K562 (cell line): ENCODE data around the gene GPX7. TPM values are rescaled to one million over a fixed set of nuclear protein-coding genes. Genes with fewer than 3 reads are reported as not detected.

ENCODE experiments used
- ZNF780A ChIP-seq: fragments of 250-450 bp; sonication (Bioruptor Pico); IDR thresholded peaks from 2 replicates; pipeline ENCODE4 v1.5.0; 2021; ENCODE audit warnings: mild to moderate bottlenecking
- polyA plus RNA-seq, 8 experiments: library from polyadenylated mRNA; depleted of rRNA in 4 of 8; stranded (reverse) in 5 of 8; unstranded in 3 of 8; fragments of >200 nt; fragmentation: Nextera tagmentation in 2 of 8; fragmentation: Illumina TruSeq in 1 of 8; extraction: Ambion mirVana in 2 of 8; extraction: Trizol in 1 of 8; gene quantifications; 2 replicates each; pipeline versions ENCODE4 v1.2.1 to v1.2.3, GENCODE V29; 2011 to 2014; ENCODE audit warnings: inconsistent platforms in 1 of 8, missing spikeins in 1 of 8
- total RNA-seq, 7 experiments: library from RNA; depleted of rRNA in 6 of 7; stranded (reverse); fragments of >200 nt in 6 of 7; fragmentation: Illumina TruSeq in 2 of 7; extraction: Trizol in 2 of 7; gene quantifications; 2 replicates each; pipeline versions ENCODE4 v1.2.1 to v1.2.3, GENCODE V29; 2011 to 2021; ENCODE audit warnings: low replicate concordance in 1 of 7
- TF ChIP-seq, protein P1 (sequence below): sonication (generic); formaldehyde crosslinking; IDR thresholded peaks from 2 replicates; pipeline ENCODE4 v1.8.0; 2022; ENCODE audit warnings: mild to moderate bottlenecking, missing genetic modification reagents
- TF ChIP-seq, protein P2 (sequence below), 3 experiments: fragments of 200-800 bp in 1 of 3; fragments of 250-450 bp in 1 of 3; fragments of 450-650 bp in 1 of 3; sonication (Bioruptor Pico) in 1 of 3; sonication (Bioruptor generic) in 1 of 3; formaldehyde crosslinking in 1 of 3; IDR thresholded peaks; 2 replicates each; pipeline versions ENCODE4 v1.6.1 to v1.8.0; 2016 to 2022; ENCODE audit warnings: mild to moderate bottlenecking in 2 of 3, missing genetic modification characterization in 2 of 3, missing compliant biosample characterization in 1 of 3, moderate library complexity in 1 of 3
- TF ChIP-seq, protein P3 (sequence below), 2 experiments: IDR thresholded peaks in 1 of 2; conservative IDR thresholded peaks in 1 of 2; 2 replicates each; pipeline ENCODE4 v1.6.1; 2016; ENCODE audit warnings: low read depth in 2 of 2, mild to moderate bottlenecking in 1 of 2, missing compliant biosample characterization in 1 of 2, missing genetic modification characterization in 1 of 2, moderate library complexity in 1 of 2

Gene GPX7
- total and polyA plus RNA-seq, 9 of the 15 experiments (the other 6 are each of a cell fraction or from before 2014, with no cell fraction given): 0.08 TPM; not detected in 8

DNA sequence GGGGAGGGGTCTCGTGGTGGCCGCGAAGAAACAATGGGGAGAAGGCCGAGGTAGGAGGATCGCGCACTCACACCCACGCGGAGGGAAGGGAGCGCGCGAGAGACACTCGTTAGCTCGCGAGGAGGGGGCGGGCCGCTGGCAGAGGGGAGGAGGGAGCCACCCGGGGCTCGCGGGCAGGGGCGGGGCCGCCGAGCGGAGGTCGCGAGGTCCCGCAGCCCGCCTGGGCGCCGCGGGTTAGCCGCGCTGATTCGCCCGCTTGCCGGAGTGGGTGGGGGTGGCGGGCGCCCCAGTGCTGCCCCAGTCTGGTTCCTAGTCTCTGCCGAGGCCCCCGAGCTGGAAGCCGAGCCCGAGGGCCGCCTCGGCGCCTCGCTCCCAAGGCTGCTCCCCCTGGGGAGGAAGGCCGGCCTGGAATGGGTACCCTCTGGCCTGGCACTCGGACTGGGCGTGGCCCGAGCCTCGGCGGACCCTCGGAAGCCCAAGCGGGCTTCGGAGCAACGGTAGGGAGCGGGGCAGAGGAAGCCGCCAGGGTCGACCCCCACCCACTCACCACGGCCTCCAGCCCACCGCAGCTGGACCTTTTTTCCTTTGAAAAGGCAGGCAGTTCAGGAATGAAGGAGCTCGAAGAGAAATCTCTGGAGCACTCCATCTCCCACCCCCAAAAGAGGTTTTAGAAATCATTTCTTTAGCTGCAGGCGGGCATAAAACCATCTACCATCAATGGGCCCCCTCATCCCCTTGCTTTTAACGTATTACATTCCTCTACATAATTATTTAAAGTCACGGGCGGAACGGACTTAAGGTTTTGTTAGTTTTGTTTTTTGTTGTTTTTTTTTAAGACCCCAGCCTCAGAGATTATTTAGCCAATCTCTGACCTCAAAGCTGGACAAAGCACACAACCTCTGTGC lies 48.6 kb upstream of the GPX7 start (continued):
- TF ChIP-seq, protein P1, sequence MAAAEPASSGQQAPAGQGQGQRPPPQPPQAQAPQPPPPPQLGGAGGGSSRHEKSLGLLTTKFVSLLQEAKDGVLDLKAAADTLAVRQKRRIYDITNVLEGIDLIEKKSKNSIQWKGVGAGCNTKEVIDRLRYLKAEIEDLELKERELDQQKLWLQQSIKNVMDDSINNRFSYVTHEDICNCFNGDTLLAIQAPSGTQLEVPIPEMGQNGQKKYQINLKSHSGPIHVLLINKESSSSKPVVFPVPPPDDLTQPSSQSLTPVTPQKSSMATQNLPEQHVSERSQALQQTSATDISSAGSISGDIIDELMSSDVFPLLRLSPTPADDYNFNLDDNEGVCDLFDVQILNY: no peak
- no peak for TF ChIP-seq ZNF780A (CRISPR knock-in tag)
- TF ChIP-seq, protein P2, sequence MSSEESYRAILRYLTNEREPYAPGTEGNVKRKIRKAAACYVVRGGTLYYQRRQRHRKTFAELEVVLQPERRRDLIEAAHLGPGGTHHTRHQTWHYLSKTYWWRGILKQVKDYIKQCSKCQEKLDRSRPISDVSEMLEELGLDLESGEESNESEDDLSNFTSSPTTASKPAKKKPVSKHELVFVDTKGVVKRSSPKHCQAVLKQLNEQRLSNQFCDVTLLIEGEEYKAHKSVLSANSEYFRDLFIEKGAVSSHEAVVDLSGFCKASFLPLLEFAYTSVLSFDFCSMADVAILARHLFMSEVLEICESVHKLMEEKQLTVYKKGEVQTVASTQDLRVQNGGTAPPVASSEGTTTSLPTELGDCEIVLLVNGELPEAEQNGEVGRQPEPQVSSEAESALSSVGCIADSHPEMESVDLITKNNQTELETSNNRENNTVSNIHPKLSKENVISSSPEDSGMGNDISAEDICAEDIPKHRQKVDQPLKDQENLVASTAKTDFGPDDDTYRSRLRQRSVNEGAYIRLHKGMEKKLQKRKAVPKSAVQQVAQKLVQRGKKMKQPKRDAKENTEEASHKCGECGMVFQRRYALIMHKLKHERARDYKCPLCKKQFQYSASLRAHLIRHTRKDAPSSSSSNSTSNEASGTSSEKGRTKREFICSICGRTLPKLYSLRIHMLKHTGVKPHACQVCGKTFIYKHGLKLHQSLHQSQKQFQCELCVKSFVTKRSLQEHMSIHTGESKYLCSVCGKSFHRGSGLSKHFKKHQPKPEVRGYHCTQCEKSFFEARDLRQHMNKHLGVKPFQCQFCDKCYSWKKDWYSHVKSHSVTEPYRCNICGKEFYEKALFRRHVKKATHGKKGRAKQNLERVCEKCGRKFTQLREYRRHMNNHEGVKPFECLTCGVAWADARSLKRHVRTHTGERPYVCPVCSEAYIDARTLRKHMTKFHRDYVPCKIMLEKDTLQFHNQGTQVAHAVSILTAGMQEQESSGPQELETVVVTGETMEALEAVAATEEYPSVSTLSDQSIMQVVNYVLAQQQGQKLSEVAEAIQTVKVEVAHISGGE (CRISPR knock-in tag; IDR thresholded peaks at IDR 0.05): no peak
- TF ChIP-seq, protein P3, sequence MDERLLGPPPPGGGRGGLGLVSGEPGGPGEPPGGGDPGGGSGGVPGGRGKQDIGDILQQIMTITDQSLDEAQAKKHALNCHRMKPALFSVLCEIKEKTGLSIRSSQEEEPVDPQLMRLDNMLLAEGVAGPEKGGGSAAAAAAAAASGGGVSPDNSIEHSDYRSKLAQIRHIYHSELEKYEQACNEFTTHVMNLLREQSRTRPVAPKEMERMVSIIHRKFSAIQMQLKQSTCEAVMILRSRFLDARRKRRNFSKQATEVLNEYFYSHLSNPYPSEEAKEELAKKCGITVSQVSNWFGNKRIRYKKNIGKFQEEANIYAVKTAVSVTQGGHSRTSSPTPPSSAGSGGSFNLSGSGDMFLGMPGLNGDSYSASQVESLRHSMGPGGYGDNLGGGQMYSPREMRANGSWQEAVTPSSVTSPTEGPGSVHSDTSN (CRISPR knock-in tag; IDR thresholded peaks at IDR 0.05; ENCODE audit: low read depth): peak; percentile 23; the same call in 1 of the 2 replicates
- TF ChIP-seq, protein P3 (tag; conservative IDR thresholded peaks at IDR 0.05; ENCODE audit: low read depth): no peak
